Measurements from ENCODE around the gene ANTXR1. TPM values are rescaled to one million over a fixed set of nuclear protein-coding genes. Genes with fewer than 3 reads are reported as not detected.

ANTXR1 gene
- polyA plus RNA-seq, 1 donor, result 108 TPM

- DNase-seq, result no peak
Observed at GRCh38 chr2:69285379-69285894, 272.5 kb downstream of the ANTXR1 start.

- DNase-seq, result no peak
Observed at GRCh38 chr2:69287544-69287943, 274.6 kb downstream of the ANTXR1 start.

GRCh38 chr2:69288429-69288828 lies 275.4 kb downstream of the ANTXR1 start:
- DNase-seq, result no peak

GRCh38 chr2:69291004-69291650 lies 278.1 kb downstream of the ANTXR1 start:
- DNase-seq, result peak; percentile 68

- no peak for DNase-seq
Observed at GRCh38 chr2:69291721-69292120, 278.7 kb downstream of the ANTXR1 start.

- no peak for DNase-seq
Observed at GRCh38 chr2:69292256-69292655, 279.3 kb downstream of the ANTXR1 start.

GRCh38 chr2:69296421-69296820 lies 283.4 kb downstream of the ANTXR1 start:
- no peak for DNase-seq

GRCh38 chr2:69297216-69297615 lies 284.2 kb downstream of the ANTXR1 start:
- DNase-seq, result no peak

GRCh38 chr2:69298261-69298660 lies 285.3 kb downstream of the ANTXR1 start:
- DNase-seq, result no peak

GRCh38 chr2:69298862-69299261 lies 285.9 kb downstream of the ANTXR1 start:
- no peak for DNase-seq

Other genes with a start within 250 kb of the ANTXR1 start
- not detected for gene BMP10, start 141.8 kb upstream of the ANTXR1 start, polyA plus RNA-seq (ENCODE audit: insufficient read length)
- gene GKN2, start 60.3 kb upstream of the ANTXR1 start, polyA plus RNA-seq (ENCODE audit: insufficient read length), result not detected
- gene GKN1, start 38.5 kb upstream of the ANTXR1 start, polyA plus RNA-seq (ENCODE audit: insufficient read length), result 0.25 TPM

All from hindlimb muscle (tissue), 1 donor.